GM19467 (cell line): ENCODE measurements around the gene TNXB.
"Not testable (repeated sequence)": the region's sequence is repeated elsewhere in the genome, so short reads cannot be mapped to it uniquely, and the experiment has no call there.

Source experiments
- ATAC-seq: cut with Tn5 transposase; IDR thresholded peaks from one replicate; pipeline ENCODE4 v1.9.1; 2021; ENCODE audit warnings: mild to moderate bottlenecking, moderate library complexity; ENCODE audit not compliant: unreplicated experiment

TNXB gene

GRCh38 chr6:32109114-32109764, at the start of gene TNXB:
TNXB (minus strand) TSS chr6:32109338; CDS start chr6:32098198, 11,140 bp downstream.
- ATAC-seq: no peak

- no peak for ATAC-seq
Measured at GRCh38 chr6:32158052-32158451, 48.9 kb upstream of the TNXB start.

GRCh38 chr6:32156891-32157290, 47.8 kb upstream of the TNXB start:
- ATAC-seq: no peak

- no peak for ATAC-seq
Measured at GRCh38 chr6:32154514-32155161, 45.5 kb upstream of the TNXB start.

GRCh38 chr6:32153564-32154513, 44.7 kb upstream of the TNXB start, which contains the start of gene PPT2:
PPT2 (plus strand) TSS chr6:32154141; CDS start chr6:32154595, 454 bp downstream.
- no peak for ATAC-seq

- ATAC-seq: no peak
Measured at GRCh38 chr6:32152769-32153563, 43.8 kb upstream of the TNXB start.

GRCh38 chr6:32151863-32152768, 43.0 kb upstream of the TNXB start, which contains the start of gene PRRT1:
PRRT1 (minus strand) TSS chr6:32151939; CDS start chr6:32151827, 112 bp downstream.
- no peak for ATAC-seq

GRCh38 chr6:32151181-32151862, 42.2 kb upstream of the TNXB start:
- no peak for ATAC-seq

- ATAC-seq: no peak
Measured at GRCh38 chr6:32149932-32150870, 41.1 kb upstream of the TNXB start.

GRCh38 chr6:32149092-32149755, 40.1 kb upstream of the TNXB start:
- no peak for ATAC-seq

GRCh38 chr6:32148289-32149091, 39.4 kb upstream of the TNXB start:
- no peak for ATAC-seq

- no peak for ATAC-seq
Measured at GRCh38 chr6:32147401-32148132, 38.4 kb upstream of the TNXB start.

GRCh38 chr6:32146687-32147086, 37.5 kb upstream of the TNXB start:
- ATAC-seq: no peak

- no peak for ATAC-seq
Measured at GRCh38 chr6:32146287-32146686, 37.1 kb upstream of the TNXB start.

GRCh38 chr6:32144238-32144637, 35.1 kb upstream of the TNXB start:
- ATAC-seq: not testable (repeated sequence)
